ENCODE data around the gene ZNF799. TPM values are rescaled to one million over a fixed set of nuclear protein-coding genes. Genes with fewer than 3 reads are reported as not detected.
"Not testable (repeated sequence)": the region's sequence is repeated elsewhere in the genome, so short reads cannot be mapped to it uniquely, and the experiment has no call there.

The ZNF799 gene
- polyA plus RNA-seq, 3 donors, result 1.8 to 3.4 (median 3.2) TPM

DNA sequence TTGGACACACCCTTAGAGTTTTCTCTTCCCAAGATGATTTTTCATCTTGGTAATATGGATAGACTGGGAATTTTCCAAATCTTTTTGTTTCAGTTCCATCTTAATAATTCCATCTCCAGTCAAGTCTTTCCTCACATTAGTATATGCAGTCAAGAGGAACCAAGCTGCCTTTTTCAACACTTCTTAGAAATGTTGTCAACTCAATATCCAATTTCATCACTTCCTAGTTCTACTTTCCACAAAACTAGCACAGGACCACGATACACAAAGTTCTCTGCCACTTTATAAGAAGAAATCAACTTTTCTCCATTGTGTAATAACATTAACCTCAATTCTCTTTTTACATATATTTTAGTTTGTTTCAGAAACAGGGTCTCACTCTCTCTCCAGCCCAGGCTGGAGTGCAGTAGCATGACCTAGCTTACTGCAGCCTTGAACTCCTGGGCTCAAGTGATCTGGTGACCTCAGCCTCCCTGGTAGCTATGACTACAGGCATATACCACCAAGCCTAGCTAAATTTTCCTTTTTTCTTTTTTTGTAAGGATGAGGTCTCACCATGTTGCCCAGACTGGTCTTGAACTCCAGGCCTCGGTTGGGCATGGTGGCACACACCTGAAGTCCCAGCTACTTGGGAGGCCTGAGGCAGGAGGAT is 24.3 kb upstream of the ZNF799 start:
- Histone ChIP-seq H3K27ac (ENCODE audit: low read depth in 1 of 2, low read length in 2 of 2) (no peak overlapping the region), H2AFZ (ENCODE audit: insufficient read depth, low read depth, low read length, poor library complexity, severe bottlenecking) (no peak overlapping the region), H3K9ac (ENCODE audit: insufficient read depth, low read length, poor library complexity, severe bottlenecking) (no peak overlapping the region), H3K36me3 (replicated peaks in 1 of 2; ENCODE audit: control insufficient read depth in 1 of 2, insufficient read depth in 2 of 2, low read length in 2 of 2) (peaks cover 0 to 24% of the 10 kb centered on the region in 2 donors), H4K20me1 (ENCODE audit: insufficient read depth, low read length) (no peaks in the 10 kb centered on the region), H3K27me3 (ENCODE audit: control insufficient read depth in 2 of 2, insufficient read depth in 2 of 2, low read length in 2 of 2) (no peaks in the 10 kb centered on the region), H3K4me3 (replicated peaks in 1 of 3; ENCODE audit: low read depth in 2 of 3, low read length in 3 of 3) (no peak overlapping the region), H3K4me2 (replicated peaks; ENCODE audit: extremely low read depth, low read length, poor library complexity, severe bottlenecking) (no peak overlapping the region), H3K9me3 (replicated peaks in 1 of 2; ENCODE audit: control insufficient read depth in 1 of 2, insufficient read depth in 1 of 2, low read length in 2 of 2) (peaks cover 65 to 88% of the 10 kb centered on the region in 2 donors), H3K4me1 (ENCODE audit: control insufficient read depth in 1 of 2, insufficient read depth in 2 of 2, low read length in 2 of 2) (no peaks in the 10 kb centered on the region), H3K79me2 (ENCODE audit: insufficient read depth, low read length) (no peaks in the 10 kb centered on the region)
- no peak for DNase-seq
- H3K27me3 Mint-ChIP-seq (ENCODE audit: low read depth in 3 of 3), result no peaks in the 10 kb centered on the region
- WGBS (ENCODE audit: insufficient coverage), result 100% methylated on average over 1 of the region's 2 CpGs
- TF ChIP-seq, protein P1, sequence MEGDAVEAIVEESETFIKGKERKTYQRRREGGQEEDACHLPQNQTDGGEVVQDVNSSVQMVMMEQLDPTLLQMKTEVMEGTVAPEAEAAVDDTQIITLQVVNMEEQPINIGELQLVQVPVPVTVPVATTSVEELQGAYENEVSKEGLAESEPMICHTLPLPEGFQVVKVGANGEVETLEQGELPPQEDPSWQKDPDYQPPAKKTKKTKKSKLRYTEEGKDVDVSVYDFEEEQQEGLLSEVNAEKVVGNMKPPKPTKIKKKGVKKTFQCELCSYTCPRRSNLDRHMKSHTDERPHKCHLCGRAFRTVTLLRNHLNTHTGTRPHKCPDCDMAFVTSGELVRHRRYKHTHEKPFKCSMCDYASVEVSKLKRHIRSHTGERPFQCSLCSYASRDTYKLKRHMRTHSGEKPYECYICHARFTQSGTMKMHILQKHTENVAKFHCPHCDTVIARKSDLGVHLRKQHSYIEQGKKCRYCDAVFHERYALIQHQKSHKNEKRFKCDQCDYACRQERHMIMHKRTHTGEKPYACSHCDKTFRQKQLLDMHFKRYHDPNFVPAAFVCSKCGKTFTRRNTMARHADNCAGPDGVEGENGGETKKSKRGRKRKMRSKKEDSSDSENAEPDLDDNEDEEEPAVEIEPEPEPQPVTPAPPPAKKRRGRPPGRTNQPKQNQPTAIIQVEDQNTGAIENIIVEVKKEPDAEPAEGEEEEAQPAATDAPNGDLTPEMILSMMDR (IDR thresholded peaks at IDR 0.05), result no peak
- H3K4me1 Mint-ChIP-seq, result no peaks in the 10 kb centered on the region
- peaks cover 45 to 88% (median 83%) of the 10 kb centered on the region in 7 donors for H3K9me3 Mint-ChIP-seq
- intact Hi-C loops (cut with micrococcal nuclease), result no loop called here
- peaks cover 9 to 28% of the 10 kb centered on the region in 2 donors for H3K36me3 Mint-ChIP-seq
- no peak overlapping the region for H3K4me3 Mint-ChIP-seq
- H3K27ac Mint-ChIP-seq, result no peak overlapping the region

GRCh38 chr19:12417273-12417672 is 16.2 kb upstream of the ZNF799 start:
- H3K27ac Mint-ChIP-seq; H3K27me3 ChIP-seq (ENCODE audit: control insufficient read depth in 2 of 2, insufficient read depth in 2 of 2, low read length in 2 of 2); H4K20me1 ChIP-seq (ENCODE audit: insufficient read depth, low read length); H3K4me3 ChIP-seq (replicated peaks in 1 of 3; ENCODE audit: low read depth in 2 of 3, low read length in 3 of 3); H3K27me3 Mint-ChIP-seq (ENCODE audit: low read depth in 3 of 3); H3K4me2 ChIP-seq (replicated peaks; ENCODE audit: extremely low read depth, low read length, poor library complexity, severe bottlenecking); H3K27ac ChIP-seq (ENCODE audit: low read depth in 1 of 2, low read length in 2 of 2); H3K36me3 ChIP-seq (replicated peaks in 1 of 2; ENCODE audit: control insufficient read depth in 1 of 2, insufficient read depth in 2 of 2, low read length in 2 of 2); DNase-seq; H3K4me1 ChIP-seq (ENCODE audit: control insufficient read depth in 1 of 2, insufficient read depth in 2 of 2, low read length in 2 of 2); H3K9ac ChIP-seq (ENCODE audit: insufficient read depth, low read length, poor library complexity, severe bottlenecking); H3K79me2 ChIP-seq (ENCODE audit: insufficient read depth, low read length); H3K4me3 Mint-ChIP-seq; H3K4me1 Mint-ChIP-seq; H3K36me3 Mint-ChIP-seq; intact Hi-C loops (cut with micrococcal nuclease); H2AFZ ChIP-seq (ENCODE audit: insufficient read depth, low read depth, low read length, poor library complexity, severe bottlenecking): not testable (repeated sequence)
- 86% methylated on average over 1 of the region's 5 CpGs for WGBS (ENCODE audit: insufficient coverage)
- H3K9me3 Mint-ChIP-seq, result peaks cover 40 to 95% (median 89%) of the 10 kb centered on the region in 7 donors
- H3K9me3 ChIP-seq (replicated peaks in 1 of 2; ENCODE audit: control insufficient read depth in 1 of 2, insufficient read depth in 1 of 2, low read length in 2 of 2), result peaks cover 74 to 91% of the 10 kb centered on the region in 2 donors

Measured in CD14-positive monocyte (primary cell).